ENCODE data around the gene CPN2. TPM values are rescaled to one million over a fixed set of nuclear protein-coding genes. Genes with fewer than 3 reads are reported as not detected.

Gene CPN2
- total and polyA plus RNA-seq, 2 of the 13 experiments (the other 11 are each of a cell fraction or from before 2014, with no cell fraction given): 26.7 to 27.7 TPM

- TF ChIP-seq ZHX2 (IDR thresholded peaks at IDR 0.05; ENCODE audit: low read depth): no peak
- TF ChIP-seq ZHX2 (CRISPR knock-in tag; IDR thresholded peaks at IDR 0.05; ENCODE audit: borderline replicate concordance): peak; percentile 74; the same call in 1 of the 2 replicates
- peak; percentile 91 for TF ChIP-seq MTERF4 (CRISPR knock-in tag; IDR thresholded peaks at IDR 0.05)
- TF ChIP-seq, protein P1, sequence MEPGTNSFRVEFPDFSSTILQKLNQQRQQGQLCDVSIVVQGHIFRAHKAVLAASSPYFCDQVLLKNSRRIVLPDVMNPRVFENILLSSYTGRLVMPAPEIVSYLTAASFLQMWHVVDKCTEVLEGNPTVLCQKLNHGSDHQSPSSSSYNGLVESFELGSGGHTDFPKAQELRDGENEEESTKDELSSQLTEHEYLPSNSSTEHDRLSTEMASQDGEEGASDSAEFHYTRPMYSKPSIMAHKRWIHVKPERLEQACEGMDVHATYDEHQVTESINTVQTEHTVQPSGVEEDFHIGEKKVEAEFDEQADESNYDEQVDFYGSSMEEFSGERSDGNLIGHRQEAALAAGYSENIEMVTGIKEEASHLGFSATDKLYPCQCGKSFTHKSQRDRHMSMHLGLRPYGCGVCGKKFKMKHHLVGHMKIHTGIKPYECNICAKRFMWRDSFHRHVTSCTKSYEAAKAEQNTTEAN (CRISPR knock-in tag; conservative IDR thresholded peaks at IDR 0.05): peak; percentile 34; the same call in 1 of the 2 replicates
- peak; percentile 88 for TF ChIP-seq HOXA9 (CRISPR knock-in tag; IDR thresholded peaks at IDR 0.05; ENCODE audit: borderline replicate concordance)
- TF ChIP-seq ZNF552 (CRISPR knock-in tag; IDR thresholded peaks at IDR 0.05; ENCODE audit: borderline replicate concordance): peak; percentile 96
- TF ChIP-seq BORCS8-MEF2B (CRISPR knock-in tag; IDR thresholded peaks at IDR 0.05): peak; percentile 66
- TF ChIP-seq PAF1 (CRISPR knock-in tag; IDR thresholded peaks at IDR 0.05): no peak
- peak; percentile 22 for TF ChIP-seq ARID5B (CRISPR knock-in tag; IDR thresholded peaks at IDR 0.05)
- peak; percentile 98 for TF ChIP-seq ZNF430 (CRISPR knock-in tag; IDR thresholded peaks at IDR 0.05)
- no peak for TF ChIP-seq TAF15 (IDR thresholded peaks at IDR 0.05; ENCODE audit: low read depth, low read length, poor library complexity, severe bottlenecking)
- no peak for TF ChIP-seq MAFG (CRISPR knock-in tag; IDR thresholded peaks at IDR 0.05)
- peak; percentile 77 for TF ChIP-seq FLYWCH1 (CRISPR knock-in tag; IDR thresholded peaks at IDR 0.05)
- TF ChIP-seq, protein P2, sequence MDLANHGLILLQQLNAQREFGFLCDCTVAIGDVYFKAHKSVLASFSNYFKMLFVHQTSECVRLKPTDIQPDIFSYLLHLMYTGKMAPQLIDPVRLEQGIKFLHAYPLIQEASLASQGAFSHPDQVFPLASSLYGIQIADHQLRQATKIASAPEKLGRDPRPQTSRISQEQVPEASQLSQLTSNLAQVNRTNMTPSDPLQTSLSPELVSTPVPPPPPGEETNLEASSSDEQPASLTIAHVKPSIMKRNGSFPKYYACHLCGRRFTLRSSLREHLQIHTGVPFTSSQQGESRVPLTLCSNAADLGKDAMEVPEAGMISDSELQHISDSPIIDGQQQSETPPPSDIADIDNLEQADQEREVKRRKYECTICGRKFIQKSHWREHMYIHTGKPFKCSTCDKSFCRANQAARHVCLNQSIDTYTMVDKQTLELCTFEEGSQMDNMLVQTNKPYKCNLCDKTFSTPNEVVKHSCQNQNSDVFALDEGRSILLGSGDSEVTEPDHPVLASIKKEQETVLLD (CRISPR knock-in tag; IDR thresholded peaks at IDR 0.05; ENCODE audit: low read depth): peak; percentile 69
- no peak for TF ChIP-seq ATM (IDR thresholded peaks at IDR 0.05; ENCODE audit: borderline replicate concordance)
Observed at GRCh38 chr3:194333212-194333980, 17.7 kb downstream of the CPN2 start (continued).
